ENCODE data around the gene DNAAF9.
"Not testable (repeated sequence)": the region's sequence is repeated elsewhere in the genome, so short reads cannot be mapped to it uniquely, and the experiment has no call there.

Gene DNAAF9

DNA sequence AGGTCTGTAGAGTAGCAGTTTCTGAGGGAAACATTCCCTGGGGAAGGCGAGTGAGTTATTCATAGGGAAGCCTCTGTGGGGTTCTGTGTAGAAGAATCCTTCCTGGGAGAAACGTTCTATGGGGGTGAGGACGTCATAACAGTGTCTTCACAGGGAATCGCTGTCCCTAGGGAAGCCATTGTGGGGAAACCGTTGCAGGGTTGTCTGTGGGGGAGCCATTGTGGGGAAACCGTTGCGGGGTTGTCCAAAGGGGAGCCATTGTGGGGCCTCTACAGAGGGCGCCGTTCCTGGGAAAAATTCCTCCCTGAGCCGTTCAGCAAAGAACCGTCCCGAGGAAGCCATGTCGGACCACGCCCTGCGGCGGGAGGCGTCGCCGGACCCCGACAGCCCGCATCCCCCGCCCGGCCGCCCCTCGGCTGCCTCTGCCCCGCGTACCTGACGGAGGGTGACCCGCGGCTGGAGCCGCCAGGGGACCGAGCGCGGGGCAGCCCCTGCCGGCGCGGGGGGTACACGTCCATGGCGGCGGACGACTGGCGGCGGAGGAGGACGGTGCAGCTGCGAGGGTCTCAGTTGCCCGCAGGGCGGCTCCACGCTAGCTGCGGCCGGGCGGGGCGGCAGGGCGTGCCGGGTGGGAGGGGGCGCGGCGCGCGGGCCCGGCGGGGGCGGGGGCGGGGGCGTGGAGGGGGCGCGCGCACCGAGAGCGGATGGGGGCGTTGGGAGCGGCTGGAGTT, at the start of gene DNAAF9:
DNAAF9 (minus strand) TSS at position 630 of the 731 bp plus-strand sequence; CDS start at position 518, 112 bp downstream.
- DNase-seq, result peak; percentile 54 to 61

- no peak for DNase-seq
Observed at GRCh38 chr20:3456648-3457047, 49.2 kb upstream of the DNAAF9 start.

DNA sequence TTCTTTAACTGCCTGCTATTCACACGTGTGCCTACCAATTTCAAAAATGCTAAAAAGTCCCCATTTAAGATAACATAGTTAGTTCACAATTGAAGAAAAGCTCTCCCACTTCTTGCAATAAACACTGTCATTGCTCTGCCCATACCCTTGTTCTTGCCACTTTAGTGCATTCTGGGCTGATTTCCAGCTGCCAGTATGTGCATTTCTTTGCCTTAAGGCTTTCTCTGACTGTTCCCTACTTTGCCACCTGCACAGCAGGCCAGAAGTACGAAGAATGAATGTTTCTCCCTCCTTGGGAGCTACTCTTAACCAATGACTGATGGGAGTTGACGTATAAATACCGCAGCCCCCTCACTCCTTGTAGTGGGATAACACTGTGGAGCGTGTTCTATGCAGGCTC, 47.4 kb upstream of the DNAAF9 start:
- no peak for DNase-seq

GRCh38 chr20:3452690-3453089, 45.2 kb upstream of the DNAAF9 start:
- DNase-seq, result no peak

GRCh38 chr20:3452136-3452535, 44.7 kb upstream of the DNAAF9 start:
- no peak for DNase-seq

DNA sequence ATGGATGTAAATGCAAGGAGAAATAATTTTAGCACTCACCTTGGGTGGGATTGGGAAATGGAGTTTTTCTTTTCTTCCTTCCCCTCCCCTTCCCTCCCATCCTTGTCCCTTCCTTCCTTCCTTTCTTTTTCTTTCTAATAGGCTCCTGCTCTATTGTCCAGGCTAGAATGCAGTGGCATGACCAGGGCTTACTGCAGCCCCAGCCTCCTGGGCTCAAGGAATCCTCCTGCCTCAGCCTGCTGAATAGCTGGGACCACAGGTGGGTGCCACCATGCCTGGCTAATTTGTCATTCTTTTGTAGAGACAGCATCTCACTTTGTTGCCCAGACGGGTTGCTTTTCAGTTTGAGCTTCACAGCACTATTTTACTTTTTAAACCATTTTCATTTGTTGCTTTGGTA, 41.9 kb upstream of the DNAAF9 start:
- no peak for DNase-seq

DNA sequence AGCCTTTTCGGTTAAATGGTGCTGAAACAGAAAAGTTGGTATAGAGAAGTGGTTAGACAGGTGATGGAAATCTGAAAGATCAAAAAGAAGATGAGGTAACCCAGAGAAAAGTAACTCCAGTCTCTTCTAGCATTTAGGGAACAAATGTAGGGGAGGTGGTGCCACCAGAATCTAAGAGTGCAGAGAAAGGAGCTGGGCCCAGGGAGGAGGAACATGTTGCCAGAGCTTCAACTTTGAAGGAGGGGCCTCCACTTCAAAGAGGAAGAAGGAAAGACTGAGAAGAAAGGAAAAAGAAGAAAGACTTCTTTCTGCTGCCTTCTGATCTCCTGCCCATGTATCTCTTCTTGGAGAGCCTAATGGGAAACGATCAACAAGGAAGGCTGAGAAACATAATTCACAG, 39.9 kb upstream of the DNAAF9 start:
- peak in 1 of 2 experiments; percentile 31 for DNase-seq

- DNase-seq, result no peak
Observed at GRCh38 chr20:3446779-3447178, 39.3 kb upstream of the DNAAF9 start.

- no peak for DNase-seq
Observed at GRCh38 chr20:3436864-3437574, 29.6 kb upstream of the DNAAF9 start.

- DNase-seq, result no peak
Observed at GRCh38 chr20:3434232-3434631, 26.8 kb upstream of the DNAAF9 start.

GRCh38 chr20:3433744-3434143, 26.3 kb upstream of the DNAAF9 start:
- no peak for DNase-seq

DNA sequence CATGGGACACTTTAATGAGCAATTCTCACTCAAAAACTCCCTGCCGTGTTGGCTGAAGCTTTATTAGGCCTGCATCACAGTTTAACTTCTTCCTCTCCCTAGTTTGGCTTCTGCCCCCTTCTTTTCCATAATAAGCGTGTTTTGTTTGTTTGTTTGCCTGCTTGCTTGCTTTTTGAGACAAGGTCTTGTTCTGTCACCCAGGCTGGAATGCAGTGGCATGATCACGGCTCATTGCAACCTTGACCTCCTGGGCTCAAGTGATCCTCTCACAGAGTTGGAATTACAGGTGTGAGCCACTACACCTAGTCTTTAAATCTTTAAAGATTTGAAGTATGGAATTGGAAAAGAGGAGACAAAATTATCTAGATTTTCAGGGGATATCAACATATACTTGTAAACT, 25.4 kb upstream of the DNAAF9 start:
- no peak for DNase-seq

DNA sequence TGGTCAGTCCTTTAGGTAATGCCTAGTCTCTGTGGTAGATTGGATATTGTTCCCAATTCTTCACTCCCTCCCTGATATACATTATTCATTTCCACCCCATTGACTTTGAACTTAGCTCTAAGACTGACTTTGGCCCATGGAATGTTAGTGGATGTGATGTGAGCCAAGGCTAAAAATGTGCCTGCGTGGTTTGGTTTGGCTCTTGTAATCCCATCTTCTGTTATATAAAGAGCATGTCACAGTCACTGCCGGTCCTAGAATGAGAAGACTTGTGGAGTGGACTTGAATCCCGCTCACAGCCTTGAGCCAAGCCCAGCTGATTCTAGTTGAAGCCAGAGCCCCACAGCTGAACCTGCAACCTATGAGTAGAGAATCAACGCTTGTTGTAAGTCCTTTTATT, 23.6 kb upstream of the DNAAF9 start:
- no peak for DNase-seq

GRCh38 chr20:3430376-3431069, 23.1 kb upstream of the DNAAF9 start:
- peak; percentile 88 to 91 for DNase-seq

DNA sequence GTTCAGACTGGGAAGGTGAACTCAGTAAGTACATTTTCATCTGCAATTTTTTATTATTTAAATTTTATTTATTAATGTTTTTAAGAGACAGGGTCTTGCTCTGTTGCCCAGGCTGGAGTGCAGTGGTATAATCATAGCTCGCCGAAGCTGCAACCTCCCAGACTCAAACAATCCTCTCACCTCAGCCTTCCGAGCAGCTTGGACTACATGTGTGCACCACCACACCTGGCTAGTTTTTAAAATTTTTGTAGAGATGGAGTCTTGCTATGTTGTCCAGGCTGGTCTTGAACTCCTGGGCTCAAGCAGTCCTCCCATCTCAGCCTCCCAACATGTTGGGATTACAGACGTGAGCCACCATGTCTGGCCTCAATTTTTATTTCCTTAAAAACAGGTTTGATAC, 19.3 kb upstream of the DNAAF9 start:
- not testable (repeated sequence) for DNase-seq

GRCh38 chr20:3423126-3423525, 15.7 kb upstream of the DNAAF9 start:
- no peak for DNase-seq

- DNase-seq, result no peak
Observed at GRCh38 chr20:3421985-3422384, 14.5 kb upstream of the DNAAF9 start.

- DNase-seq, result peak; percentile 80 to 83
Observed at GRCh38 chr20:3420211-3420707, 12.8 kb upstream of the DNAAF9 start.

- DNase-seq, result not testable (repeated sequence)
Observed at GRCh38 chr20:3418161-3418560, 10.7 kb upstream of the DNAAF9 start.

- no peak for DNase-seq
Observed at GRCh38 chr20:3414122-3414521, 6.7 kb upstream of the DNAAF9 start.

GRCh38 chr20:3413393-3413889, 6.0 kb upstream of the DNAAF9 start:
- no peak for DNase-seq

DNA sequence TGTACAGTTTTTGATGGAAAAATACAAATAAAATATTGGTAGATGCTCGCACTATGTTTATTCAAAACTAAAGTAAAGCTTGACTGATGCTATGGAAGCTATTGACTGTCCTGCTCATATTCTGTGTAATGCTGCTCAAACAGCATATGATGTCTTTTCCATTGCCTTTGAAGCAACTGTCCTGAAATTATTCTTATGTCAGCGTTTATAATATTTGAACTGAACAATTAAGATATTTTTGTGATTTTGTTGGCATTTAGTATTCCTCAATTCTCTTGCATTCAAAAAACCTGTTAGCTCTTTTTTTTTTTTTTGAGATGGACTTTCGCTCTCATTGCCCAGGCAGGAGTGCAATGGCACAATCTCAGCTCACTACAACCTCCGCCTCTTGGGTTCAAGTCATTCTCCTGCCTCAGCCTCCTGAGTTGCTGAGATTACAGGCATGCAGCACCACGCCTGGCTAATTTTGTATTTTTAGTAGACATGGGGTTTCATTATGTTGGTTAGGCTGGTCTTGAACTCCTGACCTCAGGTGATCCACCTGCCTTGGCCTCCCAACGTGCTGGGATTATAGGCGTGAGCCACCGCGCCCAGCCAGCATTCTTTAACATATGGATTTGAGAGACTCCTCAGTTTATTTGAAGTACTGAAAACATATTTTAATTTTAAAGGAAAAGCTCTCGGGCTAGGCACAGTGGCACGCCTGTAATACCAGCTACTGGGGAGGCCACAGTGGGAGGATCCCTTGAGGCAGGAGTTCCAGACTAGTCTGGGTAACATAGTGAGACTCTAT, 5.3 kb upstream of the DNAAF9 start:
- no peak for DNase-seq

GRCh38 chr20:3410464-3410863, 3.0 kb upstream of the DNAAF9 start:
- DNase-seq, result no peak
